ENCODE results near the gene RPS26. TPM values are rescaled to one million over a fixed set of nuclear protein-coding genes. Genes with fewer than 3 reads are reported as not detected.
A peak's percentile ranks its signal among the peaks of the same experiment; 100 is the strongest.

The RPS26 gene
- total and polyA plus RNA-seq, 2 of the 13 experiments (the other 11 are each of a cell fraction or from before 2014, with no cell fraction given) = 150 to 421 TPM

GRCh38 chr12:56078931-56079722 is 37.4 kb downstream of the RPS26 start (continued):
- TF ChIP-seq ZNF749 (CRISPR knock-in tag; IDR thresholded peaks at IDR 0.05; ENCODE audit: borderline replicate concordance) (0 out of 2 replicates have a peak, but pooled peaks have one; percentile 61), ZXDC (CRISPR knock-in tag; IDR thresholded peaks at IDR 0.05) (peak; percentile 21; the same call in 1 of the 2 replicates), ELF3 (CRISPR knock-in tag; IDR thresholded peaks at IDR 0.05) (peak; percentile 39; the same call in 1 of the 2 replicates), HCFC1 (IDR thresholded peaks at IDR 0.05; ENCODE audit: low read depth, low read length) (no peak), U2AF2 (IDR thresholded peaks at IDR 0.05; ENCODE audit: low read depth, low read length) (no peak), ZNF83 (CRISPR knock-in tag; IDR thresholded peaks at IDR 0.05; ENCODE audit: borderline replicate concordance) (no peak), ZNF543 (CRISPR knock-in tag; IDR thresholded peaks at IDR 0.05) (no peak), ZNF12 (CRISPR knock-in tag; IDR thresholded peaks at IDR 0.05) (no peak), ZNF891 (CRISPR knock-in tag; IDR thresholded peaks at IDR 0.05) (no peak), ZNF598 (CRISPR knock-in tag; IDR thresholded peaks at IDR 0.05; ENCODE audit: borderline replicate concordance) (no peak), HOMEZ (CRISPR knock-in tag; IDR thresholded peaks at IDR 0.05; ENCODE audit: low read depth) (no peak), NR2F2 (IDR thresholded peaks at IDR 0.05; ENCODE audit: borderline replicate concordance, low read depth) (no peak), TEAD3 (CRISPR knock-in tag; optimal IDR thresholded peaks at IDR 0.05; ENCODE audit: borderline replicate concordance) (peak; percentile 43), TBP (CRISPR knock-in tag; IDR thresholded peaks at IDR 0.05) (no peak), ZNF768 (CRISPR knock-in tag; IDR thresholded peaks at IDR 0.05) (peak; percentile 77), SMYD3 (CRISPR knock-in tag; IDR thresholded peaks at IDR 0.05) (no peak), KLF6 (CRISPR knock-in tag; IDR thresholded peaks at IDR 0.05) (no peak), ZNF567 (CRISPR knock-in tag; IDR thresholded peaks at IDR 0.05; ENCODE audit: borderline replicate concordance) (0 out of 2 replicates have a peak, but pooled peaks have one; percentile 46), SETDB1 (CRISPR knock-in tag; IDR thresholded peaks at IDR 0.05; ENCODE audit: borderline replicate concordance) (no peak), ZNF263 (CRISPR knock-in tag; IDR thresholded peaks at IDR 0.05) (peak; percentile 38; the same call in 1 of the 2 replicates), DMTF1 (CRISPR knock-in tag; IDR thresholded peaks at IDR 0.05) (no peak; the same call in 1 of the 2 replicates), CC2D1A (CRISPR knock-in tag; IDR thresholded peaks at IDR 0.05) (no peak), ZNF660 (CRISPR knock-in tag; IDR thresholded peaks at IDR 0.05; ENCODE audit: borderline replicate concordance, low read depth) (no peak), PCBP2 (optimal IDR thresholded peaks at IDR 0.05; ENCODE audit: low read depth, low read length, poor library complexity, severe bottlenecking) (no peak), POLR2AphosphoS5 (IDR thresholded peaks at IDR 0.05; ENCODE audit: low read depth, low read length) (peak; percentile 73)
